Activated gamma-delta T cell treated with Interleukin-2 at 50 U/mL for 16 hours (primary cell): Measurements from ENCODE around the gene ABCC6.
A peak's percentile ranks its signal among the peaks of the same experiment; 100 is the strongest.

Experiments used
- DNase-seq: peaks from one replicate; pipeline ENCODE4 v3.0.0-alpha.2; 2020

ABCC6 gene

DNA sequence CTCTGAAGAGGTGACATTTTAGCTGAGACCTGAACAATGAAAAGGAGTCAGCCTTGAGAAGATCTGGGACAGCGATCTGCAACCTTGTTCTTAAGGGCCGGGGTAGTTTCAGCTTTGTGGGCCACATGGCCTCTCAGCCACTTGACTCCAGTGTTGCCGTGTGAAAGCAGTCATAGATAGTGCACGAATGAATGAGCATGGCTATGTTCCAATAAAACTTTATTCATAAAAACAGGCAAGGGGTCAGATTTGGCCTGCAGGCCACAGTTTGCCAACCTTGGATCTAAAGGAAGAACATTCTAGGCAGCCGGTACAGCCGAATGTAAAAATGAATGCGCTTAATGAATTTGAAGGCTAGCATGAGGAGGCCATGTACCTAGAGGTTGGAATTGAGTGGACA lies 83.5 kb downstream of the ABCC6 start:
- DNase-seq = no peak

DNA sequence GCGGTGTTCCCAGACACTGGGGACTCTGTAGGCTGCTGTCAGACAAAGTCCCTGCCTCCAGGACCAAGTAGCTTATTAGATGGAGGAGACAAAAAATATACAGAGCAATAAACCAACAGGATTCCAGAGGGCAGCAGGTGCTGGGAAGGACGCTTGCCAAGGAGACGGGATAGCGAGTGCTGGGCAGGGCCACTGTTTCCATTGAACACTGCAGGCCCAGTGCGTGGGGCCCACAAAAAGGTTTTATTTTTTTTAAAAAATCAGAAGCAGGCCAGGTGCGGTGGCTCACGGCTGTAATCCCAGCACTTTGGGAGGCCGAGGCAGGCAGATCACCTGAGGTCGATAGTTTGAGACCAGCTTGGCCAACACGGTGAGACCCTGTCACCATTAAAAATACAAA lies 84.2 kb downstream of the ABCC6 start:
- DNase-seq = no peak

DNA sequence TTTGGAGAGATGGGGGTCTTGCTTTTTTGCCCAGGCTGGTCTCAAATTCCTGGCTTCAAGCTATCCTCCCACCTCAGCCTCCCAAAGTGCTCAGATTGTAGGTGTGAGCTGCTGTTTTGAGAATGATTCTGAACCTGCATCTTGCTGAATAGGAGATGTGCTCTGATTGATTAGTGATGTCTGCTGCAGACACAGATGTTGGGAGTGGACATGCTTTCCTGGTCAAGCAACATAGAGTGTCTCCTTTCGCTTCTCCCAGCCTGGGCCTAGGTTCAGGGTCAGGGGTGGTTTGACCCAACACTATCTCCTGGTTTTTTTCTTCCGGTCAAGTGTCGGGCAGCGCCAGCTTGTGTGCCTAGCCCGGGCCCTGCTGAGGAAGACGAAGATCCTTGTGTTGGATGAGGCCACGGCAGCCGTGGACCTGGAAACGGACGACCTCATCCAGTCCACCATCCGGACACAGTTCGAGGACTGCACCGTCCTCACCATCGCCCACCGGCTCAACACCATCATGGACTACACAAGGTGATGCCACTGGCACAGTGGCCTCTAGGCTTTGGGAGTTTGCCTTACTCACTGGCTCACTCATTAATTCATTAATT lies 85.2 kb downstream of the ABCC6 start:
- DNase-seq = no peak

DNA sequence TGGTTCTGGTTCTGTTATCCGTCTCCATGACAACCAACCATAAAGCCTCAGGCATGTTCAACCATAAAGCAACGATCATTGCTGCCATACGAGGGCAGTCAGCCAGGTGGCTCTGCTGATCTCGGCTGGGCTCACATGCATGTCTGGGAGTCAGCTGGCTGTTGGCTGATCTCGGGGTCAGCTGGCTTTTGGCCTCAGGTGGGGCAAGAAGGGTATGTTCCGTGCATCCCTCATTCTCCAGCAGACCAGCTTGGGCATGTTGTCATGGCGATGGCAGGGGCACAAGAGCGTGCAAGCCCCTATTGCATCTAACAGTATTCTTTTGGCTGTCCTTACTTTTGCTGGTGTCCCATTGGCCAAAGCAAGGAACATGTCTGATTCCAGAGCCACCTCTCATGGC lies 86.2 kb downstream of the ABCC6 start:
- no peak for DNase-seq

DNA sequence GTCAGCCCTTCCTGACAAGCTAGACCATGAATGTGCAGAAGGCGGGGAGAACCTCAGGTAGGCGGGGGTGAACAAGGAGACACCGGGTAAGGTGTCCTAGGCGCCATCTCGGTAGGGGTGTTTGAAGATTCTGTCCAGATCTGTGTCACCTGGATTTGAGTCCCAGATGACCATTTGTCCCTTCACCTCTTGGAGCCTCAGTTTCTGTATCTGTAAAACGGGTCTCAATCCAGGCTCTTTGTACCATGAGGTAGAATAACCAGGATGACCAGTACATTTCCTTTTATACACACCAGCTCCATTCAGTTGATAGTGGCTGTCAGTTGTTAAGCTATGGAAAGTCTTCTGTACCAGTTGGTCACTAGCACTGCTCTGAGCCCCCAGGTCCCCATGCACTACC lies 86.7 kb downstream of the ABCC6 start:
- DNase-seq = no peak

DNA sequence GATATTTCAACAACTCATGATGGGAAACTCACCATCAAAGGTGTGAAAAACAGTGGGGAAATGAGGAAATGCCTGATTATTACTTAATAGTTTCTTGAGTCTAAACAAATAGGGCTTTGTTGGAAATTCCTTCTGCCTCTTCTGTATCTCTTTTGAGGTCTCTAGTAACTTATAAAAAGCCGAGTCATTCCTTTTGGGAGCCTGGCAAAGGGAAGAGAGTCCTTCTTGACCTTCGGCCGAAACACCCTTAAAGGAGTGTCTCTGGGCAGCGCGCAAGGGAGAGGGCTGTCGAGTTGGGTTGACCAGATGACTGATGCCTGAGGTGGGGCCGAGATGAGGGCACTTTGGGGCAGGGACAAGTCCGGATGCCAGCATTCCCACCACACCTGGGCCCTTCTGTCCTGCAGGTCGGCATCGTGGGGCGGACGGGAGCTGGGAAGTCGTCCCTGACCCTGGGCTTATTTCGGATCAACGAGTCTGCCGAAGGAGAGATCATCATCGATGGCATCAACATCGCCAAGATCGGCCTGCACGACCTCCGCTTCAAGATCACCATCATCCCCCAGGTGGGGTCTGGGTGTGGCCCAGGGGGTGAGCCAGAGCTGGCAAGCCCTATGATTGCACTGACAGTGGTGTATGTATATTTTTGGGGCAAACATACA lies 89.2 kb downstream of the ABCC6 start:
- no peak for DNase-seq

DNA sequence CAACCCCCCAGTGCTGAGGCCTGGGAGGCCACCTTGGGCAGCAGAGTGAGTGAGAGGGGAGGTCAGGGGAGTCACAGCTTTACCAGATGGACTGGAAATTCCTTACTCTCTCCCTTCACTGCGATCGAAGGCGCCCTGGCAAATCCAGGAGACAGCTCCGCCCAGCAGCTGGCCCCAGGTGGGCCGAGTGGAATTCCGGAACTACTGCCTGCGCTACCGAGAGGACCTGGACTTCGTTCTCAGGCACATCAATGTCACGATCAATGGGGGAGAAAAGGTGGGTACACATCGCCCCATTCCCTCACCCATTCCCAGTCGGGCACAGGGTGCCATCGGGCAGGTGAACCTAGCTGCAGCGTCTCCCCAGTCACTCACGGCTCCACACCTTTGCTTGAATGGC lies 91.6 kb downstream of the ABCC6 start:
- no peak for DNase-seq

DNA sequence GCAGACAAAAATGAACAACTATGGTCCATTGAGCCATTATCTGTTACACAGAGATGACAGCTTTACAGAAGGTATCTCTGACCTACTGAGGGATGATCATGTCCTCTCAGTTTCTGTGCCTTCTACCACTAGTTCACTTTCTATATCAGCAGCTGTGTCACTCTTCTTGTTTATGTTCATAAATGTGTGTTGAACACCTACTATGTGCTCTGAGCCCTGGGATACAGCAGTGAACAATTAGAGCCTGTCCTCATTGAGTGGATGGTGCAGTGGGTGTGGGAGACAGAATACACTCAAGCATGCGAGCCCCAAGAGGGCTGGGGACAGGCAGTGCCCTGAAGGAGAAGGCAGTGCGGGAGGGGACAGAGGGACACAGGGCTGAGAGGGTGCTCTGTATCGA lies 92.1 kb downstream of the ABCC6 start:
- no peak for DNase-seq

DNA sequence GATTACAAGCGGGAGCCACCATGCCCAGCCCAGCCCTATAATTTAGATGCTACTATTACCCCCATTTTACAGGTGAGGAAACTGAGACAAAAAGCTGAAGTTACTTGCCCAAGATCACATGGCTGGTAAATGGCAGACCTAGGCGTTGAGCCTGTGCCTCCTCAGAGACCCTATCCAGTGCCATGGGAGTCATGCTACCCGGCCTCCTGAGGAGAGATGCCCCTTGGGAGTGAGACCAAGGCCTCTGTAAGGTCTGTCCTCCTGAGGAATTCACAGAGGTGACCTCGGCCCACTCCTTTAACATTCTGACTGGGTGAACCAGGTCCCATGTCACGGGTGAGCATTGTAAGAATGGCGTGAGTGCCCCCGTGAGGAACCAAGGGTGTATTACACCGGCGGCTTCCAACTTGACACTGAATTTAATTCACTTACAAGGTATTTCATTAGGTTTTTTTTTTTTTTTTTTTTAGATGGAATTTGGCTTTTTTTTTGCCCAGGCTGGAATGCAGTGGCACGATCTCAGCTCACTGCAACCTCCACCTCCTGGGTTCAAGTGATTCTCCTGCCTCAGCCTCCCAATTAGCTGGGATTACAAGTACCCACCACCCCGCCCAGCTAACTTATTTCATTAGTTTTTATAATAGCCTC lies 95.7 kb downstream of the ABCC6 start:
- peak; percentile 58 for DNase-seq

DNA sequence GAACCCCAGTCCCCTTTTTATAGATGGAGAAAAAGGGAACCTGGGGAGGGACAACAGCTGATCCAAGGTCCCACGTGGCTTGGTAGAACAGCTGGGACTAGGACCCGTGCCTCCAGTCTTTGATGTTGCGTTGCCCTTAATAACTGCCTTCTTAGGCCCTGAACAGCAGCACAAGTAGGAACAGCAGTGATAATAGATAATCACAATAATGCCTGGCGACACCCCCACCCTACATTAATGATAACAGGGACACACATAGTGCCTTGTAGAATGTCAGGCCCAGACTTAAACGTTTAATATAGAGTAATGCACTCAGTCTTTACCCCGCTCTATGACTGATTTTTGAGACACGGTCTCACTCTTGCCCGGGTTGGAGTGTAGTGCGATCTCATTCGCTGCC lies 96.4 kb downstream of the ABCC6 start:
- DNase-seq = no peak

DNA sequence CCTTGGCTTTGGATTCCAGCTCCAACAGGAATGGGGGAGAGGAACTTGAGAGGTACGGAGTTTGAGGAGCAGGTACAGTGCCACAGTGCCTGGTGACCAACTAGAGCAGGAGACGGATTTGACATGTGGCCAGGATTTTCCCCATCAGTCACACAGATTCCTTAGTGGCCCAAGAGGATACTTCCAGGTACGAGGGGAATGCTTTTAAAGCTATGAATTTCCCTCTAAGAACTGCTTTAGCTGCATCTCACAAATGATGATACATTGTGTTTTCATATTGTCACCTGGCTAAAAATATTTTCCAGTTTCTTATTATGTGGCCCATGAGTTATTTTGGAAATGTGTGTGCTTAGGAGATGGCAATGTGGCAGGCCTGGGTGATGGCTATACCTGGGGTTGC lies 98.3 kb downstream of the ABCC6 start:
- DNase-seq = no peak

DNA sequence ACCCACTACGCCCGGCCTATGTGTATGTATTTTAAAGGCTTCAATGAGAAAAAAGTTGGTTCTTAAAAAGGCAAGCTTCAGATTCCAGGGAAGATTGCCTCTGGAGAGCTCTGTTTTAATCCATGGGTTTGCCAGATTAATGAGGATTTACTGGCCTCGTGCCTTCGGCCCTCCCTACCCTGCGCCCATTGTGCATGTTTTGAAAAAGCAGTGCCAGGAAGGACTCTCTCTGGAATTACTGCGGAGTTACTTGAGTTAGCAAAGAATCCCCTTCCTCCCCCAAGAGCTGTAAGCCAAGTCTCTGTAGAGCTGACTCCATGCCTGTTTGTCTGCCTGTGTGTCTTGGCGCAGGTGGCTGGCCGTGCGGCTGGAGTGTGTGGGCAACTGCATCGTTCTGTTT lies 98.9 kb downstream of the ABCC6 start:
- no peak for DNase-seq

DNA sequence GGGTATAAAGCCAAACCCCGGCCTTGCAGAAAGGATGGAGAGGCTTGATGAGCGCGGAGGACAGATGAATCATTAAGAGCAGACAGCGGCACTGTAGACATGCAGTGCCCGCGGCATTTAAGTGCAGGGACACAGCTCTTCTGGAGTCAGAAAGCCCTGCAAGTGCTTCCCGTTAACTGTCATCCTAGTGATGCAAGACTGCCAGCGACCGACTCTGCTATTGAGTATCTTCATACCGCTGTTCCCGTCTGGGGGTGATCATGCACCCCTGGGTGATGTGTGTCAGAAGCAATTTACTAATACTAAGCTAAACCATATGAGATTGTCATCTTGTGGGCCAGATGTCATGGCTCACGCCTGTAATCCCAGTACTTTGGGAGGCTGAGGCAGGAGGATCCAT lies 101.0 kb downstream of the ABCC6 start:
- DNase-seq = no peak

DNA sequence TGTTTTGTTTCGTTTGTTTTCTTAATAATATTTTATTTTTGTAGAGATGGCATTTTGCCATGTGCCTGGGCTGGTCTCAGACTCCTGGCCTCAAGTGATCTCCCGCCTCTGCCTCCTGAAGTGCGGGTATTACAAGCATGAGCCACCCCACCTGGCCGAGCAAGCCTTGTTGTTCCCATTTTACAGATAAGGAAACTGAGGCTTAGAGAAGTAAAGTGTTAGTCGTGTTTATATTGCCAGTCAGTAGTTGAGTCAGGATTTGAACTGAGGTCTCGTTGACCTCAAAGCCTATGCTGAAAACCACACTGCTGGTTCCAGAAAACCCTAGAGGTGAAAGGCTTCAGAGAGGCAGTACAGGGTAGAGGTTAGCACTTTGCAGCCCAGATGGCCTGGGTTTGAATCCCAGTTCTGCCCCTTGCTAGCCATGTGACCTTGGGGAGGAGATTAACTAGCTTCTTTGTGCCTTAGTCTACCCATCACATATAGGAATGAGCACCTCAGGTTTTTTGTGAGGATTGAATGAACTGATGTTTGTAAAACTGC lies 102.0 kb downstream of the ABCC6 start:
- DNase-seq = no peak

DNA sequence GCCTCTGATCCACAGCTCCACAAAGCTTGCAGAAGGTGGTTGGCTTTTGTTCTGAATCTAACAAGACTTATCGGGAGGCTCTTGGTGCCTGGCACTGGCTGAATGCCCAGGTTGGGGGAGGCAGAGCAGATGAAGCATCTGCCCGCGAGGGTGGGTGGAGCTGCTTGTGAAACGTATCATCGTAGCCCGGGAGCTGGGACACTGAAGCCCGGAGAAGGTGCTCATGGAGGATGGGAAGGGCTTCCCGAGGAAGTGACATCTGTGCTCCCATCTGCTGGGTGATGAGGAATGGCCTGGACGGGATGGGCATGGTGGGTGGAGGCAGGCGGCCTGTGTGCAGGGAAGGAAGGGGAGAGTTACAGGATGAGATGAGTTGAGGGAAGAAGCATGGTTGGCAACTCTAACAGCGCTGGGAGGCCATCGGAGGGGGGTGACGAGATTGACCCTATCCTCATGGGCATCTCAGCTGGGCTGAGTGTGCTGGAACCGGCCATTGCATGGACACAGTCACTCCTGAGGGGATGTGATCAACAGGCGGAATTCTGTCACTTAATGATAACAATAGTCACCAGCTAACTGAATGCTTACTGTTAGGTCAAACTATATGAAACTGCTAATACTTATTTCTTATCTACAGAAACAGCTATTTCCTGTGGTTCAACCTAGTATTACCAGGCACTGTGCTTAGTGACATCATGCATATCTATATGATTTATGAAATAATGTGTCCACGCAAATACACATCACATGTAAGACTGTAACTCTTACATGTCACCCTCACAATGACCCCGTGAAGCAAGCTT lies 102.7 kb downstream of the ABCC6 start:
- no peak for DNase-seq

DNA sequence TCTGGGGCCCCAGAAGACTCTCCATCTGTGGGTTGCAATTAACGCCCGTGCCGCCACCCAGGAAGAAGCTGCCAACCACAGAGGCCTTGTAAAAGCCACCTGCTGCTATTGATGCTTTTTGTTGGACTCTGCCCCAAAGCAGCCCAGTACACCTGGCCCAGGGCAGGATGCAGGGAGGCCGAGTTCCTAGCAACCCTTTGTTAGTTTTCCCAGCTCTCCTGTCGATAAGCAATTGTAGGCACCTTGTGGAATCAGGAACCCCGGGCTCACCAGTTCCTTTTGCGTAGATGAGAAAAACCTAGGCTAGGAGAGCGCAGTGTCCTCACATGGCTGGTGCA lies 103.3 kb downstream of the ABCC6 start:
- DNase-seq = no peak

DNA sequence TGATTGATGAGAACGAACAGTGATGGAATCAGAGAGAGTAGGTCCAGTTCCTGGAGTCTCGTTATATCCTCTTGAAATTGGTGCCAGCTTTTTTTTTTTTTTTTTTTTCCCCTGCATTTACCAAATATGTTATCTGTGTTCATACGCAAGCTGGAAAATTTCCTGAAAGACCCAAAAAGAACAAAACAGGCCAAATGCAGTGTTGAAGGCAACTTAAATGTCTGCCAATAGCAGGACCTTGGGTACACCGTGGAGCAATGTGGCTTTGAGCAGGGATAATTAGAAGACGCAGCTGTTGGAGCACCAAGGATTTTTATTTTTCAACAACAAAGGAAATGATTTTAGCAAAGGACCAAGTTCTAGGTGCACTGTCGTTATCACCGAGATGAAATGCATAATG lies 105.0 kb downstream of the ABCC6 start:
- no peak for DNase-seq

DNA sequence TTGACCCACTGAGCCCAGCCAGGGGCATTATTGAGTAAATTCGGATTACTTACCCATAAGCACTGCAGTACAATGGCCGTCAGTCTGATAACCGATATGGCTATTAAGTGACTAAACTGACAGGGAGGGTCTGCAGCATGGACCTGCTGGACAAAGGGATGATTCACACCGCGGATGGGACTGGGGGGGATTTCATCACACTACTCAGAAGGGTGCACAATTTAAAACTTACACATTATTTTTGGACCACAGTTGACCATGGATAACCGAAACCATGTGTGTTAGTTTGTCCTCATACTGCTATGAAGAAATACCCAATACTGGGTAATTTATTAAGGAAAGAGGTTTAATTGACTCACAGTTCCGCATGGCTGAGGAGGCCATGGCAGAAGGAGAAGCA lies 106.5 kb downstream of the ABCC6 start:
- DNase-seq = no peak

DNA sequence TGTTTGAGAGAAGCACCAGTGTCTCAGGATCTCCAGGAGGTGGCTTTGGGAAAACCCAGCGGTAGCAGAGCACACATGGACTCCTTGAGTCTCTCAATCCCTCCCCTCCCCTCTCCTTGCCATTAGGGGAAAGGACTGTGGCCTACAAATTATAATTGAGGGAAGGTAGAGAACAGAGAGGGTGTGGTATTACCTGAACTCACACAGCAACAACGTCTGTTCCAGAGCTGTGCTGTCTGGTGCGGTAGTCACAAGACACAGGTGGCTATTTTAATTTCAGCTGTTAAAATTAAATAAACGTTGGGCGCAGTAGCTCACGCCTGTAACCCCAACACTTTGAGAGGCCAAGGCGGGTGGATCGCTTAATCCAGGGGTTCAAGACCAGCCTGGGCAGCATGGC lies 110.2 kb downstream of the ABCC6 start:
- no peak for DNase-seq

DNA sequence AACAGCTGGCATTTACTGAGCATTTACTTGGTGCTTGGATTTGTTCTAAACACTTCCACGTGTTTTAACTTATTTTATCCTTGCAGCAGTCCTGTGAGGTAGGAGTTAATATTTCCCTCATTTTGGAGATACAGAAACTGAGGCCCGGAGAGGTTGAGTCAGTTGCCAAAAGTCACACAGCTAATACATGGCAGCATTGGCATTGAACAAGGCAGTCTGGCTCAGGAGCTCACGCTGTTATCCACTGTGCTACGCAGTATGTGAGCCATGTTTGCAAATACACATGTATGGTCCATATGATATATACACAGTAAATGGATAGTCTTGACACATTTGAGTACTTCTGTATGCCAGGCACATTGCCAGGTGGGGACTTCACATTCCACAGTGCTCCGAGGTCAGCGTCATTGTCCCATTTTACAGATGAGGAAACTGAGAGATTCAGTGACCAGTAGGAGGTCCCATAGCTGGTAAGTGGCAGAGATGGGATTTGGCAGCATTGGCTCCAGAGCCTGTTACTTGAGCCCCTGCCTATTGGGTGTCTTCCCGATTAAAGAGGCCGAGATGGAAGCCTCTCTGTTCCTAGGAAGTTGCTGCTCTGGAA lies 110.7 kb downstream of the ABCC6 start:
- no peak for DNase-seq

DNA sequence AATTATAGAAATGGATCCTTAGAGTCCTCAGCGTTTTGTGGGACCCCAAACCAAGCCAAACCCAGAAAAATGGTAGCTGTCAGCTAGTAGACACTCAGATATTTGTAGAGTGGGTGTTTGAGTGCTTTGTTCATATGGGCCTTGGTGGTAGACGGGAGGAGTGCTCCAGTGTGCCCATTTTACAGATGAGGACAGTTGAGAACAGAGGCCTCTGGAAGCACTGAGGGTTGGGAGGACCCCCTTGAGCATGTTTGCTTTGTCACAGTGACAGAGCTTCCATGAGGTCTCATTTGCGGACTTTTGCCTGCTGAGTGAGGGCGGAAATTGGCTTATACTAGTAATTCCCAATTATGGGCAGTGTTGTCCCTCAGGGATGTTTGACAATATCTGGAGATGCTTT lies 111.7 kb downstream of the ABCC6 start:
- no peak for DNase-seq

DNA sequence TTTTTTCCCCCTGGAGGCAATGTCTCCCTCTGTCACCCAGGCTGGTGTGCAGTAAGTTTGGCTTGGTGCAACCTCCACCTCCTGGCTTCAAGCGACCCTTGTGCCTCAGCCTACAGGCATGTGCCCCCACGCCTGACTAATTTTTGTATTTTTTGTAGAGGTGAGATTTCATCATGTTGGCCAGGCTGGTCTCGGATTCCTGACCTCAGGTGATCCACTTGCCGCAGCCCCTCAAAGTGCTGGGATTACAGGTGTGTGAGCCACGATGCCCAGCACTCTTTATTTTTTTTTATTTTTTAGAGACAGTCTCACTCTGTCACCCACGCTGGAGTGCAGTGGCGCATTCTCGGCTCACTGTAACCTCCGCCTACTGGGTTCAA lies 113.2 kb downstream of the ABCC6 start:
- no peak for DNase-seq

DNA sequence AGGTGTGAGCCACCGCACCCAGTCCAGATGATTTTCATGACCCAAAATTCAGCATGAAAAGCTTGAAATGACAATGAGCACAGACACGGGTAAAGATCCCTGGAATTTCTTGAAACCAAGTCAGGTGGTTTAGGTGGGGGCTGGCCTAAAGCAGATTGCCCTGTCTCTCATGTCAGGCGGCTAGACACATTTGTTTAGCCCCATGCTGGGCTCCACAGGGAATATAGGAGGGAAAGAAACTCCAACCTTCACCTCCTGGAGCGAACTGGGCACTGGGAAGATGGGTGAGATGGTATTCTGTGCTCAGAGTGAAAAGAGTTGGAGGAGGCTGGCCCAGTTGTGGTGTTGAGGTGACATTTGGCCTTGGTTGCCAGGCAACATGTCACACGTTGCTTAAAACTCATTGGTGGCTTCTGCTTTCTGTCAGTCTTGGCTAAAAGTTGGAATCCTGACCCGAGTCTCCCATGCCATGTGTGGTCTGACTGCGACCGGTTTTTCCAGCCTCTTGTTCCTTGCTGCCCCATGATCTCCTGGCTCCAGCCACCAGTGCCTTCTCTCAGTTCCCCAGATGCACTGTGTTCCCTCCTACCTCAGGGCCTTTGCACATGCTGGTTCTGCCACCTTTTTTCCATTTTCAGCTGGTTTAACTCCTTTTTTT lies 113.7 kb downstream of the ABCC6 start:
- no peak for DNase-seq
